Gastrocnemius medialis (tissue), 4 donors: ENCODE results near the gene SCNN1A.

Experiments
- POLR2A ChIP-seq, 2 donors: fragments of 450-650 bp; IDR thresholded peaks; one replicate each; pipeline ENCODE4 v1.6.1; 2017; ENCODE audit warnings: antibody characterized with exemption in 2 of 2, mild to moderate bottlenecking in 2 of 2, moderate library complexity in 2 of 2
- TF ChIP-seq, protein P1 (sequence below), 5 experiments: fragments of 450-650 bp in 3 of 5; fragments of 200-600 bp in 2 of 5; sonication (generic) in 2 of 5; IDR thresholded peaks in 4 of 5; conservative IDR thresholded peaks in 1 of 5; 1 replicate in 4 of 5; 2 replicates in 1 of 5; pipeline ENCODE4 v1.5.1; 2016 to 2019; ENCODE audit warnings: antibody characterized with exemption in 5 of 5, mild to moderate bottlenecking in 3 of 5, moderate library complexity in 3 of 5

DNA sequence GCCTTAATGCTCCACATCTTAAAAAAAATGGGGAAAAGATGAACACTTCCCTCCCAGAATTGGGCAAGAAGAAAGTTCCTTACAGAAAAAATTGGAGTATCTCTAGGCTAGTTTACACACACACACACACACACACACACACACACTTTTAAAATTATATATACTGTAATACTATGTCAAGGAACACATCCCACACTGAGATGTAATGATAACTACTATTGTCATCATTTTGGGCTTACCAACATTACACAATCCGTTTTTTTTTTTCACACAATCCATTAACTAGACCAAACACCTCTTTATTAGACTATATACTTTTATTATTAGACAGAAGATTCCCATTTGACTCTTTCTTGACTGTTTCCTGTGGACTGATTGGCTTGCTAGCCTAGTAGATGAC, 11.1 kb upstream of the SCNN1A start:
- TF ChIP-seq, protein P1, sequence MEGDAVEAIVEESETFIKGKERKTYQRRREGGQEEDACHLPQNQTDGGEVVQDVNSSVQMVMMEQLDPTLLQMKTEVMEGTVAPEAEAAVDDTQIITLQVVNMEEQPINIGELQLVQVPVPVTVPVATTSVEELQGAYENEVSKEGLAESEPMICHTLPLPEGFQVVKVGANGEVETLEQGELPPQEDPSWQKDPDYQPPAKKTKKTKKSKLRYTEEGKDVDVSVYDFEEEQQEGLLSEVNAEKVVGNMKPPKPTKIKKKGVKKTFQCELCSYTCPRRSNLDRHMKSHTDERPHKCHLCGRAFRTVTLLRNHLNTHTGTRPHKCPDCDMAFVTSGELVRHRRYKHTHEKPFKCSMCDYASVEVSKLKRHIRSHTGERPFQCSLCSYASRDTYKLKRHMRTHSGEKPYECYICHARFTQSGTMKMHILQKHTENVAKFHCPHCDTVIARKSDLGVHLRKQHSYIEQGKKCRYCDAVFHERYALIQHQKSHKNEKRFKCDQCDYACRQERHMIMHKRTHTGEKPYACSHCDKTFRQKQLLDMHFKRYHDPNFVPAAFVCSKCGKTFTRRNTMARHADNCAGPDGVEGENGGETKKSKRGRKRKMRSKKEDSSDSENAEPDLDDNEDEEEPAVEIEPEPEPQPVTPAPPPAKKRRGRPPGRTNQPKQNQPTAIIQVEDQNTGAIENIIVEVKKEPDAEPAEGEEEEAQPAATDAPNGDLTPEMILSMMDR (IDR thresholded peaks at IDR 0.05 in 4 of 5, conservative IDR thresholded peaks at IDR 0.05 in 1 of 5): no peak
- TF ChIP-seq POLR2A (IDR thresholded peaks at IDR 0.05): no peak
